ENCODE measurements around the gene HKDC1.

Gene HKDC1

DNA sequence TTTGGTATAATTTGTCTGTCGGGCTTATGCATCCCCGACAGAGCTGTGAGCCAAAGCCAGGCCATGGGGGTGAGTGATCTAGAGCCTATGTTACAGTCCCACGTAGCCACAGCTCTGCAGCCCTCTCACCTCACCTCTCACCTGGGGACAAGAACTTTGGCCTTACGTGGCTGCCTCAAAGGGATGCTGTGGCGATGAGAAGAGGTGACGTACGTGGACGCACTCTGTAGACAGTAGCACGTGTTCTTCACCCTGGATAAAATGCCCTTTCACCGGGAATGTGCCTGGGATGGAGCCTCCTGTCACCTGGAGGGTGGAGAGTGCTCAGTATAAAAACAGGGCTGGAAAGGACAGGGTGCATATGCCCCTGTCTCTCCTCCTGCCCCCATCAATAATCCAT, 5.5 kb downstream of the HKDC1 start:
- TF ChIP-seq CTCF (IDR thresholded peaks at IDR 0.05) = no peak
- Mint-ChIP-seq H3K4me3 (no peak overlapping the region), H3K4me1 (peaks cover 46% of the 10 kb centered on the region), H3K27me3 (ENCODE audit: low read depth, poor library complexity) (peaks cover 7% of the 10 kb centered on the region), H3K9me3 (no peaks in the 10 kb centered on the region), H3K36me3 (ENCODE audit: low read depth) (no peaks in the 10 kb centered on the region), H3K27ac (peak overlapping the region; percentile 89)
- no peak for DNase-seq

DNA sequence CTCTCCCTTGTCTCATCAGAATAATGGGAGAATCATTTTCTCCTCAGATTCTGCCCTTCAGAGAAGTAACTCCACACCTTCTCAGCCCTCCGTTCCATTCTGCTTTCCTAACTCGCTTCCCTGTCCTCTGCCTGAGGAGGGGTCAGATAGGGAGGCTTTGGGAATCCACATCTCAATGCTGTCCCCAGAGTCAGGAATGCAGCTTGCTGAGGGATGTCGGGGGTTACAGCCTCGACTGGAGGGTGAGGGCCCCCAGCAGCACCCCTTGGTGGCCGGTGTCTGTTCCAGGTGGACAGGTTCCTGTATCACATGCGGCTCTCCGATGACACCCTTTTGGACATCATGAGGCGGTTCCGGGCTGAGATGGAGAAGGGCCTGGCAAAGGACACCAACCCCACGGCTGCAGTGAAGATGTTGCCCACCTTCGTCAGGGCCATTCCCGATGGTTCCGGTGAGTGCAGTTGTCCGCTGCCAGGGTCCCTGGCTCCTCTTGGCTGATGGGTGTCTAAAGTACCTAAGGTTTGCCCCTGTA, 6.9 kb downstream of the HKDC1 start:
- Mint-ChIP-seq H3K27ac (no peak overlapping the region), H3K9me3 (no peaks in the 10 kb centered on the region), H3K27me3 (ENCODE audit: low read depth, poor library complexity) (peaks cover 7% of the 10 kb centered on the region), H3K4me1 (peaks cover 39% of the 10 kb centered on the region), H3K4me3 (no peak overlapping the region), H3K36me3 (ENCODE audit: low read depth) (no peaks in the 10 kb centered on the region)
- TF ChIP-seq CTCF (IDR thresholded peaks at IDR 0.05) = no peak
- DNase-seq = no peak

GRCh38 chr10:69228151-69228550, 8.0 kb downstream of the HKDC1 start:
- Mint-ChIP-seq H3K27me3 (ENCODE audit: low read depth, poor library complexity) (peaks cover 7% of the 10 kb centered on the region), H3K27ac (no peak overlapping the region), H3K36me3 (ENCODE audit: low read depth) (no peaks in the 10 kb centered on the region), H3K4me1 (peaks cover 39% of the 10 kb centered on the region), H3K9me3 (no peaks in the 10 kb centered on the region), H3K4me3 (no peak overlapping the region)
- no peak for TF ChIP-seq CTCF (IDR thresholded peaks at IDR 0.05)
- DNase-seq = no peak

DNA sequence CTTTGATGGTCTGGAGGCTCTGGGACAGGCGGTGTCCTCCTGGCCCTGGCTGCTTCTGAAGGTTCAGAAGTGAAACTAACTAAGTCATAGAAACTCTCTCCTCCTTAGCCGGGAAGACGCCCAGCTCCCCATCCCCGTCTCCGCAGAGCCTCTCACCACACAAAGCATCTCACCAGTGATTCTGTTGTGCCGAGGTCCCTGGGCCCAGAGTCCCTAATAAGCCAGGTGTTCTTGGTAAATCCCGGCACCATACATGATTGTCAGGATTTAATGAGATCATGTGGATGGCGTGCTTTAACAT, 9.4 kb downstream of the HKDC1 start:
- TF ChIP-seq CTCF (IDR thresholded peaks at IDR 0.05) = no peak
- H3K4me1 Mint-ChIP-seq = peaks cover 39% of the 10 kb centered on the region
- no peak overlapping the region for H3K4me3 Mint-ChIP-seq
- H3K9me3 Mint-ChIP-seq = no peaks in the 10 kb centered on the region
- H3K36me3 Mint-ChIP-seq (ENCODE audit: low read depth) = no peaks in the 10 kb centered on the region
- no peak for DNase-seq
- peaks cover 7% of the 10 kb centered on the region for H3K27me3 Mint-ChIP-seq (ENCODE audit: low read depth, poor library complexity)
- no peak overlapping the region for H3K27ac Mint-ChIP-seq

- Mint-ChIP-seq H3K27me3 (ENCODE audit: low read depth, poor library complexity) (peaks cover 7% of the 10 kb centered on the region), H3K4me3 (no peak overlapping the region)
These were observed 10.0 kb downstream of the HKDC1 start for GRCh38 chr10:69230128-69230527.

More at GRCh38 chr10:69230128-69230527, 10.0 kb downstream of the HKDC1 start:
- Mint-ChIP-seq H3K9me3 (no peaks in the 10 kb centered on the region), H3K36me3 (ENCODE audit: low read depth) (no peaks in the 10 kb centered on the region), H3K4me1 (peaks cover 33% of the 10 kb centered on the region), H3K27ac (no peak overlapping the region)
- DNase-seq = no peak
- TF ChIP-seq CTCF (IDR thresholded peaks at IDR 0.05) = no peak
